ENCODE results near the gene VILL.

The VILL gene

DNA sequence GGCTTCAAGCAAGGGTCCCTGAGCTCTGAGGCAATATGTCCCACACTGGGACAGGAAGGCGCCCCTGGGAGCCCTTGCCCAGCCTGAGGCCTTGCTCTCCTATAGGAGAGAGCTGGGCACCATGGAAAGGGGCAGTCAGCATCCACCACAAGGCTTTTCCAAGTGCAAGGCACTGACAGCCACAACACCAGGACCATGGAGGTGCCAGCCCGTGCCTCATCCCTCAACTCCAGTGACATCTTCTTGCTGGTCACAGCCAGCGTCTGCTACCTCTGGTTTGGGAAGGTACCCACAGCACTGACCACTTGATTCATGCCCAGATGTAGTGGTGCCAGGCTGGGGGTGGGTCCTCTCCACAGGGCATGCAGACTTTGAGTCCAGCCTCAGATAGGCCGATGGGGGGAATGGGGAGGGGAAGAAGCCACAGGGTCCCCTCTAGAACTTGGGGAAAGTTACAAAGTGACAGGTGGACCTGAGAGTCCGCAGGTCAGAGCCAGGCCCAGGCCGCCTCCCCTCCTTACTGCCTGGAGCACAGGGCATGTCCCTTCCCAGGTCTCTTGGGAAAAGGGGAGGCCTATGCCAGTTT is 11.8 kb downstream of the VILL start:
- DNase-seq: no peak

DNA sequence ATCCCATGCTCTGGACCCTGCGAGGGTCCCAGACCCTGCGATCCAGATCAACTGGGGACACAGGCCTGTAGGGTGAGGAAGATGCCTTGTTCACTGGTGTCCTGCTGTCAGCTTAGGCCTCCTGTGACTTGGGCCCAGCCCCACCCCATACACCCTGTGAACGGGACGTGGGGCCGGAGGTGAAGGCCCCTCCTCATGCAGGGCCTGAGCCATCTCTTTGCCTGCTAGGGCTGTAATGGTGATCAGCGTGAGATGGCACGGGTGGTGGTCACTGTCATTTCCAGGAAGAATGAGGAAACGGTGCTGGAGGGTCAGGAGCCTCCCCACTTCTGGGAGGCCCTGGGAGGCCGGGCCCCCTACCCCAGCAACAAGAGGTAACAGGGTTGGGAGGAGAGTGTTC is 12.4 kb downstream of the VILL start:
- DNase-seq: no peak

- DNase-seq: peak; percentile 41
Observed at GRCh38 chr3:38003371-38003816, 12.8 kb downstream of the VILL start.

DNA sequence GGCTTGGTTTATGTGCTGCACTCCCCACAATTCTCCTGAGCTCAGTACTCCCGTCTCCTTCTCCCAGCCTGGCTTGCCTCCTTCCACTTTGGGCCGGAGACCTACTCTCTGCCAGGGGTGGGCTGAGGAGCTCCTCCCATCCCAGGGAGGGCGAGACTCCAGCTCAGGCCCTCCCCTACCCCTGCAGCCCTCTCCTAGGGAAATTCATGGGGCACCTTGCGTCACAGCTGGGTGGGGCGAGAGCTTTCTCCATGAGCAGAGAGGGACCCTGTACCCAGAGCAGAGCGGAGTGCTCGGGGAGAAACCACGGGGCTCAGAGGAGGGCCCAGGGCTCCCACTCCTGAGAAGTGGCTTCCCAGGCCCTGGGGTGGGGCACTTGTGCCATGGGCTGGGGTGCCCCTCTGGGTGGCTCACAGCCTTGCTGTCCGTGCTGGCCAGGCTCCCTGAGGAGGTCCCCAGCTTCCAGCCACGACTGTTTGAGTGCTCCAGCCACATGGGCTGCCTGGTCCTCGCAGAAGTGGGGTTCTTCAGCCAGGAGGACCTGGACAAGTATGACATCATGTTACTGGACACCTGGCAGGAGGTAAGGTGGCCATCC is 13.3 kb downstream of the VILL start:
- DNase-seq: no peak

DNA sequence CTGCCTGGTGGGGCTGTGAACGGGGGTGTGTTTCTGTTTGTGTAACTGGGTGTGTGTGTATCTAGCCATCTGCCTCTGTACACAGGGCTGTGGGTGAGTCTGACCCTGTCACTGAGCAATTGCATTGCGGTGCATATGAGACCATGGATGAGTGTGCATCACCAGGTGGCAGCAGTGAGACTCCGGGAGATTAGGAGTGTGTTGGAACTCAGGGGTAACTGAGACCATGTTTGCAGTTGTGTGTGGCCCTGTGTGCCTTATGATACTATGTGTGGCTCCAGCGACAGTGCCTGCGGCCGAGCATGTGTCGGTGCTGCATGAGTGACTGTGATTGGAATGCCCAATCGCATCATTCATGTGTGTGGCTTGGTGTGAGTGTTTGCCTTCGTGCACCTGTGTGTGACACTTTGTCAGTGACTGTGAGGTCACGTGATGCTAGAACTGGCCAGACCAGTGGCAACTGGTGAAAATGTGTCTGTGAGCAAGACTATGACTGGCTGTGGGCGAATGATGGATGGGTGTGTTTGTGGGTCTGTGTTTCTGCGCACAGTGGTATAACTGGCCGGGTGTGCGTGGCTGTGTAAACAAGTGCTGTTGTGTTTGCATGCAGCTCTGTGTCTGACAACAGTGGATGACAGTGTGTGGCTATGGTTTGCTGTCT is 14.0 kb downstream of the VILL start:
- DNase-seq: peak; percentile 75

DNA sequence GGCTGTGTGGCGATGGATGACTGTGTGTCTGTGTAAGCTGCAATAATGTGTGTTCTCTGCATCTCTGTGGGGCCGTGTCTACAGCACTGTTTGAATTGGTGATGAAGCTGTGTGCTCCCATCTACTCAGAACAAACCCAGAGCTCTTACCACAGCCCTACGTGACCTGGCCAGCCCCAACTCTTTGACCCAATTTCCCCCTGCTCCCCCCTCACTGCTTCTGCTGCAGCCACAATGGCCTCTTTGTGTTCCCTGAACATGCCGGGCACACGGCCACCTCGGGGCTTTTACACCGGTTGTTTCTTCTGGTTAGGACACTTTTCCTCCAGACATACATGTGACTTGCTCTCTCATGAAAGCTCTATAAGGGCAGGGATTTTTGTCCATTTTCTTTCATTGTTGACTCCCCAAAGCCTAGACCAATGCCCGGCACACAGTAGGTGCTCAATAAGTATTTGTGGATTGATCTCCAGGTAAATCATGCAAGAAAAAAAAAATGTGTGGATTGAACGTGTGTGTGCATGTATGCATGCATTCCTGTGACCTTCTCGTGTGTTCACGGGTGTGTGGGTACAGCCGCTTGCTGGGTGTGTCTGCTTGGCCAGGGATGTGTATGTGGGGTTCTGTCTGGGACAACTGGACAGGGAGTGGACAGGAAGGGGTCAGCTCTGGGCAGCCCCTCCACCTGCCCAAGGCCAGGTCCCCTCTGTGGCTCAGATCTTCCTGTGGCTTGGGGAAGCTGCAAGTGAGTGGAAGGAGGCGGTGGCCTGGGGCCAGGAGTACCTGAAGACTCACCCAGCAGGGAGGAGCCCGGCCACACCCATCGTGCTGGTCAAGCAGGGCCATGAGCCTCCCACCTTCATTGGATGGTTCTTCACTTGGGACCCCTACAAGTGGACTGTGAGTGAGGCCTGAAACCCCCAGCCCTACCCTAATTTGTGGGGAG is 14.8 kb downstream of the VILL start:
- no peak for DNase-seq

- DNase-seq: no peak
Observed at GRCh38 chr3:38006031-38006430, 15.4 kb downstream of the VILL start.

DNA sequence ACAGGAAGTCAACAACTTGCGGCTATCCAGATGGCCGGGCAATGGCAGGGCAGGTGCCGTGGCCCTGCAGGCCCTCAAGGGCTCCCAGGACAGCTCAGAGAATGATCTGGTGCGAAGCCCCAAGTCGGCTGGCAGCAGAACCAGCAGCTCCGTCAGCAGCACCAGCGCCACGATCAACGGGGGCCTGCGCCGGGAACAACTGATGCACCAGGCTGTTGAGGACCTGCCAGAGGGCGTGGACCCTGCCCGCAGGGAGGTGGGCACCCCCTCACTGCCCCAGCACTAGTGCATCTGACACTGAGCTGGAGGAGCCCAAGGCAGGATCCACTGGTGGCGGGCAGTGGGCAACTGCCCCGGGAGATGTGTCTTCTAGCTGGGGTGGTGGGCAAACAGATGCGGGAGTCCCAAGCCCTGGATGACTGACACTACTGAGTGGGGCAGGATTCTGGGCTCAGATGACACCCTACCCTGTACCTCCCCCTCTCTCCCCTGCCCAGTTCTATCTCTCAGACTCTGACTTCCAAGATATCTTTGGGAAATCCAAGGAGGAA is 15.9 kb downstream of the VILL start:
- DNase-seq: no peak

- no peak for DNase-seq
Observed at GRCh38 chr3:38007754-38008090, 17.1 kb downstream of the VILL start.

DNA sequence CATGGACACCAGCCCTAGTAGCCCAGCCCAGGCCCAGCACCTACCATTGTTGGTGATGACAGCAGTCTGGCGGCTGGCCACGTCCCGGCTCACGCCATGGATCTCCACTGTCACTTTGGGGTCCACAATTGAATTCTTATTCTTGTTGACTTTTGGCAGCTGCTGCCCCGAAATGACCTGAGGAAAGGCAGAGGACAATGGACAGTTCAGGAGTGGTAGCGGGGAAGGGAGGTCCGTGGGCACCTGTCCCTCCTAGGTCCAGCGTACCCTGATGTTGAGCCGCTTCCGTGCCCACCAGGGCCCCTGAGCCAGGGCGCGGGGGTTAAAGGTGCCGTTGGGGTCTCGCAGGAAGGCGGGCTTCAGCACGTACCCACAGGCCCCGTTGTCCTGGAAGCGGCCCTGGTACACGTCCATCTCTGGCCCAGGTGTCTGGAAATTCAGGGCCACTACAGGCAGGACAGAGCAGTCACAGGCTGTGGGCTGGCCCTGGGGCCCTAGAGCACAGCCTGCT is 17.7 kb downstream of the VILL start:
- no peak for DNase-seq

- DNase-seq: no peak
Observed at GRCh38 chr3:38008971-38009580, 18.5 kb downstream of the VILL start.

DNA sequence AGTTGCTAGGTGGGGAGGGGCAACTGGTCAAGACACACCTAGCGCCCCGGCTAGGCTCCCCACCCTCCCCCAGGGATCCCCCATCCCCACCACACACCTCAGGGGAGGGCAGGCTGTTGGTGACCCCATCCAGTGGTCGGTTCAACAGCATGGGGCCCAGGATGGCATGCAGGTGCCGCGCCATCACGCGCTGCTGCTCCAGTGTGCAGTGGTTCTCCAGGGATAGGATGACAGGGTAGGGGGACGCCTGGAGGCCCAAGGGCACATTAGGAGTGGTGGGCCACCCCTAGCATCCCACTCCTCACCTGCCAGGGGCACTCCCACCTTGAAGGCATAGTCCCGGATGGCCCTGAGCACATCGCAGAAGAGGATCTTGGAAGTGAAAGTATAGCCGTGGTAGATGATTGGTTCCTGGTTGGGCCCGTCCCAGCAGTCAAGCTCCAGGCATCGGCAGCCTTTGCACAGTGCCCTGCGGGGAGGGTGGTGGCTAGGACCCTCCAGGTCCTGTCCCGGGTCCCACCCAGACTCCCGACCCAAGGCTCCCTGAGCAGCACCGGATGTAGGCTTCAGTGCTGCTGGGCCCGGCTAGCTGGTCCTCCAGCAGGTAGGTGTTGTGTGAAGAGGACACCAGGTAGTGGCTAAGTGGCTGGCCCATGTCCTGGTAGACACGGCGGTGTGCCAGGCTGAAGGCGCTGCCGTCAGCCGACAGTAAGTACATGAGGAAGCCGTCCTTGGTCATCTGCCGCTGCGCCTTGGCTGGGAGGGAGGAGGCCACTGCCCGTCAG is 19.4 kb downstream of the VILL start:
- no peak for DNase-seq

- no peak for DNase-seq
Observed at GRCh38 chr3:38011111-38011510, 20.5 kb downstream of the VILL start.

GRCh38 chr3:38015485-38015884 is 24.9 kb downstream of the VILL start:
- DNase-seq: no peak

- DNase-seq: no peak
Observed at GRCh38 chr3:38015984-38016383, 25.4 kb downstream of the VILL start.

GRCh38 chr3:38016410-38016809 is 25.8 kb downstream of the VILL start:
- DNase-seq: no peak

DNA sequence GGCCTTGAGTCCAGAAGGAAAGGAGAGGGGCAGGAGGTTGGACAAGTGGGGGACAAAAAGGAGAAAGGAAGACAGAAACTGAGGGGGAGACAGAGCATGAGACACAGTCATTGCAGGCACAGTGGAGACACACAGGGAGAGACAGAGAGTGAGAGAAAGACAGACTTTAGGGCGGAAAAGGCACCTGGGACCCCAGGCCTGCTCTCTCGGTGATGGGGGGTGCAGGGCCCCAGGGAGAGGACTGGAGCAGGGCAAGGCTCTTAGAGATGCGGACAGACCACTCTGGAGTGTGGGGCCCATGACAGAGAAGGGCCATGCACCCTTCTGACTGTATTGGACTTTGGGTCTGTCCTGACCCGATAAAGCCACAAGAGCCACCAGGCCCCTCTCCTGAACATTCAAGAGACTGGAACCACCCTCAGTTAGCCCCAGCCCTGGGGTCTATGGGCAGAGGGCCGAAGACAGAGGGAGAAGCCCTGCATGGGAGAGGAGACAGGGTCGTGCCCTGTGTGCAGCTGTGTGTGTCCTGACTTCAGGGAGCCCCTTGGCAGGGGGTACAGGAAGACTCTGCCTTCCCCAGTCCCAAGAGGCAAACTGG is 26.4 kb downstream of the VILL start:
- no peak for DNase-seq

- no peak for DNase-seq
Observed at GRCh38 chr3:38017445-38018295, 27.1 kb downstream of the VILL start.

DNA sequence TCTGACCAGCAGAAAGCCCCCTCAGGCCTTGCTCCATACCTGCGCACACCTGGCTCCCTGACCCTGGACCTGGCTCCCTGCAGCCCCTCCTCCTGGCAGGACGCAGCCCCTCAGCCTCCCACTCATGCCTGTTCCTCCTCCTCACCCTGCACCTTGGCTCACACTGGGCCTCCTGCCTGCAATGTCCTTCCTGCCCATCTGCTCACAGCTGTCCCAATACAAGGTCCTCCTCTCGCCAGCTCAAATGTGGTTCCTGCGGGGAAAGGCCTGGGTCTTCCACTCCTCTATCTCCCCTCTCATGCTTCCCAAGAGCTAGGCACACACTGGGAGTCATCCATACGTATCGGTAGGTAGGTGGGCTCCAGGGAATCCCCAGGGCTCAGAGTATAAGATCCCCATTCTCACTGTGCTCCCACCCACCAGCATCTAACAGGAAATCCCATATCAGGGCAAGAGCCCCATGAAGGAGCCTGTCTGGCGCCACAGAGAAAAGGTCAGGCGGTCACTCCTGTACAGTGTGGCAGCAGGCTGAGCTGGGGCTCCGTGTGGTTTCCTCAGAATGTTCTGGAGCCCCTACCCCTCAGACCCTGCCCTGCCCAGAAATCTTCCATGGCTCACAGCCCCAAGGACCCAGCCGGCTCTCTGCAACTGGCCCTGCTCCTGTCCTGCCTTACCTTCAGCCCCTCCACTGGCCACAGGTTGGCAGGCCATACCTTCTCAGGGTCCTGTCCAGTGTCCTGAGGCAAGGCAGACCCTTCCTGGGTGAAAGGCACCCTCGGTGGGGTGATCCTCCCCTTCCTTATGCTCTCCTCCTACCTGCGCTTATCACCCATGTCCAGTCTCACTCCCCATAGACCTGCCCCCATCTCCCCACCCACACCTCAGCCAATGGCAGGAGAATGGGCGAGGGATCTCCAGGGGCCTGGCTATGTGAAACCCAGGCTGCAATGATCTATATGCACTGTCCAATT is 28.0 kb downstream of the VILL start:
- DNase-seq: no peak

All from hematopoietic multipotent progenitor cell treated with erythropoietin and hydrocortisone succinate and interleukin-3 and kit ligand, for 8 days (in vitro differentiated cells).